GM20000 (cell line): Measurements from ENCODE around the gene SLFN13.
"Not testable (repeated sequence)": the region's sequence is repeated elsewhere in the genome, so short reads cannot be mapped to it uniquely, and the experiment has no call there.

ENCODE experiments used
- DNase-seq: peaks from one replicate; pipeline ENCODE4 v3.0.0; 2012; ENCODE audit warnings: low spot score
- TF ChIP-seq, protein P1 (sequence below): IDR thresholded peaks from 2 replicates; pipeline ENCODE4 v1.5.1; 2012; ENCODE audit warnings: mild to moderate bottlenecking, control low read depth; ENCODE audit errors: extremely low read depth, missing control alignments

The SLFN13 gene

DNA sequence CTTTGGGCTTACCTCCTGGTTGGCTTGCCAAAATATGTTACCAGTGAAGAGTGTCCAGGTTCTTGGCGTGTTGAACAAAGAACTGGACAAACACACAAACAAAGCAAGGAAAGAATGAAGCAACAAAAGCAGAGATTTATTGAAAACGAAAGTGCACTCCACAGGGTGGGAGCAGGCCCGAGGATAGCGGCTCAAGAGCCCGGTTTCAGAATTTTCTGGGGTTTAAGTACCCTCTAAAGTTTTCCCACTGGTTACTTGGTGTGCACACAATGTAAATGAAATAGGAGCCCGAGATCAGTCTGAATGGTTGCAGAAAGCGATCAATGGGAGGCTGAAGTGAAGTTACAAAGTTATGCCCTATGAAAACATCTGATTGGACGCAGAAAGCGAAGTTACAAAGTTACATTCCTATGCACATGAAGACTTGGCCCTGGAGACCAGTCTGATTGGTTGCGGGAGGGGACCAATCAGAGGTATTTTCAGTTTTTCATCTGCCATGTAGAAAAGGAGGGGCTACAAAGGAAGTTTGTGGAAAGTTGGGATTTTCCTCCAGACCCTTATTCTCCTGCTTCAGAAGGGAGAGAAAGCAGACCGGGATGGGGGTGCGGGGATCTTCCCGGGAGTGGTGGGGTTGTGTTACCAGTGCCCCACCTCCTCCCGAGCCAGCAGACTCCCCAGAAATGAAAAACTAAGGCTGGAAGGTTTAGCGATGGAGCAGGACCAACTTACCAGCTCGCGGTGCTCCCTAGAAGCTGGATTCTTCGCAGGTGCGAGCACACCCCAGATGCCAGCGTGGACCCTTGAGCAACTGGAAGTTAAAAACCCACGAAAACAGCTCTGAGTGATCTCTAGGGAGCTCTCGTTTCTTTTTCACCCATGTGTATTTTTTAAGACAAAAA is 16.1 kb downstream of the SLFN13 start, which contains the start of gene SLFN12:
SLFN12 (minus strand) TSS at position 325 of the 899 bp plus-strand sequence. CDS start 9,472 bp downstream, outside the sequence.
- TF ChIP-seq, protein P1, sequence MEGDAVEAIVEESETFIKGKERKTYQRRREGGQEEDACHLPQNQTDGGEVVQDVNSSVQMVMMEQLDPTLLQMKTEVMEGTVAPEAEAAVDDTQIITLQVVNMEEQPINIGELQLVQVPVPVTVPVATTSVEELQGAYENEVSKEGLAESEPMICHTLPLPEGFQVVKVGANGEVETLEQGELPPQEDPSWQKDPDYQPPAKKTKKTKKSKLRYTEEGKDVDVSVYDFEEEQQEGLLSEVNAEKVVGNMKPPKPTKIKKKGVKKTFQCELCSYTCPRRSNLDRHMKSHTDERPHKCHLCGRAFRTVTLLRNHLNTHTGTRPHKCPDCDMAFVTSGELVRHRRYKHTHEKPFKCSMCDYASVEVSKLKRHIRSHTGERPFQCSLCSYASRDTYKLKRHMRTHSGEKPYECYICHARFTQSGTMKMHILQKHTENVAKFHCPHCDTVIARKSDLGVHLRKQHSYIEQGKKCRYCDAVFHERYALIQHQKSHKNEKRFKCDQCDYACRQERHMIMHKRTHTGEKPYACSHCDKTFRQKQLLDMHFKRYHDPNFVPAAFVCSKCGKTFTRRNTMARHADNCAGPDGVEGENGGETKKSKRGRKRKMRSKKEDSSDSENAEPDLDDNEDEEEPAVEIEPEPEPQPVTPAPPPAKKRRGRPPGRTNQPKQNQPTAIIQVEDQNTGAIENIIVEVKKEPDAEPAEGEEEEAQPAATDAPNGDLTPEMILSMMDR, result no peak
- DNase-seq, result peak; percentile 79

DNA sequence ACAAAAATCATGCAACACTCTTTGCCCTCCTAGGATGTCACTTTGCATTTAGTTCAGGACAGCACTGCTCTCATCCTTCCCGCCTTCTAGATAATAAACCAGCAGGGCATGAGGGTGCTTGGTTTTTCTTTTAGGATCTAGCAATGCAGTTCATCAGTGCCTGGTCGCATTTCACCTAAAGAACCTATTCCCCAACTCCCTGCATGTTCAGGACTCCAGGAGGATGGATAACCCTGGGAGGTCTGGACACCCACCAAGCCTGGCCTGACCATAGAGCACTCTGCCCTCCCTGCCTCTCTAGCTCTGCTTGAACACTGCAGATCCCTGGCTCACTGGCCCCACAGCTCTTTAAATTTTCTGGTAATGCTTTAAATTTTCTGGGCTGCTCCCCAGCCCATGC is 18.9 kb downstream of the SLFN13 start:
- DNase-seq, result no peak

DNA sequence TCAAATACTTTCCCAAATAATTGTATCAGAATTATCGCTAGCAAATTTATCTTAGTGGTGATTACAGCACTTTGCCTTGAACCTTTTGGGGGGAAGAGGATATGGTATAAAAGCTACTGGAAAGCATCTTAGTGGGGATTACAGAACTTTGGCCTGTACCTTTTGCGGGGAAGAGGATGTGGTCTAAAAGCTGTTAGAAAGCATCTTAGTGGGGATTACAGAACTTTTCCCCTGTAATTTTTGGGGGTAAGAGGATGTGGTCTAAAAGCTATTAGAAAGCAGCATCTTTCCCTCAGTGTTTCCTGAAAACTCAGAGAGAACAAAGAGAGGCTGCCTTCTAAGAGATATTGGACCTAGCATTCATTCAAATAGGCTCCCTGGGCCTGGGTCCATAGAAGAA is 20.3 kb downstream of the SLFN13 start:
- TF ChIP-seq, protein P1, result no peak
- DNase-seq, result no peak

More for the DNA sequence above, 18.9 kb downstream of the SLFN13 start:
- TF ChIP-seq, protein P1, result no peak

DNA sequence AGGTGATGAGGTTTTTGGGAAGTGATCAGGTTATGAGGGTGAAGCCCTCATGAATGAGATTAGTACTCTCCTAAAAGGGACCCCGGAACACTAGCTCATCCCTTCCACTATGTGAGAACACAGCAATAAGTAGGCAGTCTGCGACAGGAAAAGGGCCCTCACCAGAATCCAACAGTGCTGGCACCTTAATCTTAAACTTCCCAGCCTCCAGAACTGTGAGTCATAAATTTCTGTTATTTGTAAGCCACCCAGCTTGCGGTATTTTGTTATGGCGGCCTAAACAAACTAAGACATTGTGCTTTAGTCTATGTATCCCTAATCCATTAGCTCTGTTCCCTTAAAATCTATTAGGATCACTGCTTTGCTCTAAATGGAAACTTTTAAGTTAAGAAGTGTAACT is 24.8 kb downstream of the SLFN13 start:
- DNase-seq, result no peak
- TF ChIP-seq, protein P1, result no peak

DNA sequence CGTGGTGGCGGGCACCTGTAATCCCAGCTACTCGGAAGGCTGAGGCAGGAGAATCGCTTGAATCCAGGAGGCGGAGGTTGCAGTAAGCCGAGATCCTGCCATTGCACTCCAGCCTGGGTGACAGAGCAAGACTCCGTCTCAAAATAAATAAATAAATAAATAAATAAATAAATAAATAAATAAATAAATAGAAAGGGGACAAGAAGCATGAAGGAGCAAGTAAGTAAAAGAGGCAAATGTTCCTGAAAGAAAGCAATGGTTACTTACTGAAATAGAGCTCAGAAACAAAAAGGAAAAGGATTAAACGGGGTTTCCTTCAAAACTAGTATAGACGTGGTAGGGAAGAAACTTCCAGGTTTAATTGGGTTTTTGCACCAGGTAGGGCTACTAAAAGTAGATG is 27.5 kb downstream of the SLFN13 start:
- DNase-seq, result not testable (repeated sequence)

DNA sequence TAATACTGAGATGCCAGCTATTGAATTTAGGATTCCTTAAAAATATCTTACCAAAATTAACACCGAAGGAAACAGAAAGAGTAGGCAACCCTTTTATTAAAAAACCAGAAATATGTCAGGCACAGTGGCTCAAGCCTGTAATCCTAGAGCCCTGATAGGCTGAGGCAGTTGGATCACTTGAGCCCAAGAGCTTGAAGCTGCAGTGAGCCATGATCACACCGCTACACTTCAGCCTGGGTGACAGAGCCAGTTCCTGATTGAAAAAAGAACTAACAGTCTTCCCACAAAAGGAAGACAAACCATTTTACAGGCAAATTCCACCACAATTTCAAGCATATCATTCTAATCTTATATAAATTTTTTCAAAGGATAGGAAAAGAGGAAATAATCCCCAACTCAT is 31.9 kb downstream of the SLFN13 start:
- TF ChIP-seq, protein P1, result no peak
- DNase-seq, result no peak

DNA sequence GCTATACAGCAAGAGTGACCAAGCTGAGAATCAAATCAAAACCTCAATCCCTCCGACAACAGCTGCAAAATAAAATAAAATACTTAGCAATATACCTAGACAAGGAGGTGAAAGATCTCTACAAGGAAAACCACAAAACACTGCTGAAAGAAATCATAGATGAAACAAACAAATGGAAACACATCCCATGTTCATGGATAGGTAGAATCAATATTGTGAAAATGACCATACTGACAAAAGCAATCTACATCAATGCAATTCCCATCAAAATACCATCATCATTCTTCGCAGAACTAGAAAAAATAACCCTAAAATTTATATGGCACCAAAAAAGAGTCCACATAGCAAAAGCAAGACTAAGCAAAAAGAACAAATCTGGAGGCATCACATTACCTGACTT is 33.9 kb downstream of the SLFN13 start:
- not testable (repeated sequence) for DNase-seq

DNA sequence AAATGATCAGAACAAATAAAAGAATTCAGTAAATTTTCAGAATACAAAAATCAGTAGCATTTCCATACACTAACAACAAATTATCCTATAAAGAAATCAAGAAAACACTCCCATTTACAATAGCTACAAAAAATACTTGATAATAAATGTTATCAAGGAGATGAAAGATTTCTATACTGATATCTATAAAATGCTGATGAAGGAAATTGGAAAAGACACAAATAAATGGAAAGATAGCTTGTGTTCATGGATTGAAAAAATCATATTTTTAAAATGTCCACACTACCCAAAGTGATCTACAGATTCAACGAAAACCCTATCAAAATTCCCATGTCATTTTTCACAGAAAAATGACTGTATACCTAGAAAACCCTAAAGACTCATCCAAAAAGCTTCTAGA is 34.3 kb downstream of the SLFN13 start:
- DNase-seq, result no peak
- TF ChIP-seq, protein P1, result no peak
